ENCODE measurements around the gene SNRNP25. TPM values are rescaled to one million over a fixed set of nuclear protein-coding genes. Genes with fewer than 3 reads are reported as not detected.
A peak's percentile ranks its signal among the peaks of the same experiment; 100 is the strongest.

Gene SNRNP25
- total and polyA plus RNA-seq, 2 of the 8 experiments (the other 6 are each of a cell fraction or from before 2014, with no cell fraction given): 53.0 to 58.4 TPM

- no peak overlapping the region for H3K14ac ChIP-seq (ENCODE audit: insufficient read length)
- no peak overlapping the region for H2BK20ac ChIP-seq (ENCODE audit: low read length)
- peak; percentile 93 for FAIRE-seq
- no peaks in the 10 kb centered on the region for H3K27me3 ChIP-seq (replicated peaks in 1 of 4; ENCODE audit: control insufficient read depth in 3 of 4, extremely low read depth in 1 of 4, insufficient read depth in 3 of 4, low read length in 3 of 4)
- no peaks in the 10 kb centered on the region for H3K79me1 ChIP-seq (ENCODE audit: low read depth, low read length)
- ChIA-PET POLR2A (ENCODE audit: partially characterized antibody) (interaction anchor here (1.0 kb wide), 1 partner anchor 46 kb away, joined by 3 read pairs; no protein-coding TSS in a partner anchor), CTCF (ENCODE audit: partially characterized antibody) (interaction anchor here (0.6 to 5.8 kb wide), 36 partner anchors 11 to 381 kb away, joined by 3 to 80 read pairs (median 4); partner anchors contain the start of genes HBQ1, LUC7L, POLR3K and SNRNP25)
- H3K36me3 ChIP-seq (ENCODE audit: control insufficient read depth in 2 of 4, insufficient read depth in 4 of 4, low read length in 3 of 4): peaks cover 0 to 6% (median 0%) of the 10 kb centered on the region in 4 experiments; a peak in 2 of 8 replicates
- H3K18ac ChIP-seq (ENCODE audit: extremely low read depth, low read length): no peak overlapping the region; the same call in 1 of the 2 replicates
- H3K27ac ChIP-seq (ENCODE audit: low read depth, low read length): no peak overlapping the region
- no peak overlapping the region for H3K9ac ChIP-seq (replicated peaks in 1 of 4; ENCODE audit: extremely low read depth in 1 of 4, low read depth in 3 of 4, low read length in 3 of 4)
- 52% methylated on average over 6 of the region's 6 CpGs; no CpG with 5 or more reads in 1 of the 2 experiments for WGBS, 2 experiments (ENCODE audit: extremely low coverage in 1 of 2, insufficient coverage in 1 of 2, insufficient read length in 1 of 2, insufficient replicate concordance in 2 of 2, low coverage in 1 of 2, low lambda C conversion rate in 2 of 2, missing lambda C conversion rate in 1 of 2)
- peaks cover 0 to 4% of the 10 kb centered on the region in 2 experiments for H4K20me1 ChIP-seq (replicated peaks in 1 of 2; ENCODE audit: control insufficient read depth in 1 of 2, insufficient read depth in 2 of 2, low read length in 2 of 2)
- no peak overlapping the region for H2BK5ac ChIP-seq (ENCODE audit: low read depth, low read length)
- no peak overlapping the region for H3K56ac ChIP-seq (replicated peaks; ENCODE audit: insufficient read length, low read depth, low read length)
- no peaks in the 10 kb centered on the region for H3K79me2 ChIP-seq (ENCODE audit: control insufficient read depth in 1 of 2, insufficient read depth in 2 of 2, low read length in 2 of 2)
- no peak overlapping the region for H2BK12ac ChIP-seq (ENCODE audit: low read depth, low read length)
- H4K91ac ChIP-seq (replicated peaks; ENCODE audit: insufficient read length, low read length): no peak overlapping the region
- H3K4me2 ChIP-seq (ENCODE audit: insufficient read depth in 1 of 2, low read depth in 2 of 2, low read length in 2 of 2): no peak overlapping the region
- no peak overlapping the region for H2AK5ac ChIP-seq (ENCODE audit: low read depth, low read length)
- no peak overlapping the region for H3K4ac ChIP-seq (replicated peaks; ENCODE audit: insufficient read length, low read depth, low read length)
- peak; percentile 41 to 70 for DNase-seq (ENCODE audit: low read depth in 1 of 2, low spot score in 2 of 2)
- H2BK15ac ChIP-seq (ENCODE audit: low read length): no peak overlapping the region
- no peaks in the 10 kb centered on the region for H3K23me2 ChIP-seq (ENCODE audit: low read depth, low read length)
- no peak overlapping the region for H2AFZ ChIP-seq (ENCODE audit: low read length)
- no peak overlapping the region for H3K4me3 ChIP-seq (ENCODE audit: extremely low read depth in 1 of 4, insufficient read depth in 2 of 4, low read depth in 3 of 4, low read length in 4 of 4)
- H3K23ac ChIP-seq (ENCODE audit: insufficient read length): no peak overlapping the region
- no peak overlapping the region for H2BK120ac ChIP-seq (replicated peaks; ENCODE audit: low read depth, low read length)
- H3K4me1 ChIP-seq (replicated peaks in 1 of 4; ENCODE audit: control insufficient read depth in 3 of 4, insufficient read depth in 4 of 4, low read length in 3 of 4): peaks cover 0 to 1% (median 0%) of the 10 kb centered on the region in 4 experiments; a peak in 1 of 7 replicates
- no peaks in the 10 kb centered on the region for H3K9me3 ChIP-seq (ENCODE audit: insufficient read depth in 2 of 2, low read depth in 1 of 2, low read length in 1 of 2)
- no peak overlapping the region for H4K5ac ChIP-seq (ENCODE audit: insufficient read length, low read depth, low read length)
- no peak overlapping the region for H4K8ac ChIP-seq (ENCODE audit: extremely low read depth, insufficient read depth, low read length)
- TF ChIP-seq SUZ12 (IDR thresholded peaks at IDR 0.05; ENCODE audit: low read length) (no peak), EGR1 (IDR thresholded peaks at IDR 0.05; ENCODE audit: borderline replicate concordance, low read depth, low read length) (no peak), BACH1 (IDR thresholded peaks at IDR 0.05; ENCODE audit: low read length) (no peak), SIN3A (conservative IDR thresholded peaks at IDR 0.05 in 1 of 2, IDR thresholded peaks at IDR 0.05 in 1 of 2; ENCODE audit: low read depth in 1 of 2, low read length in 2 of 2) (0 out of 4 replicates have a peak, but pooled peaks of 1 of the 2 experiments have one; percentile 32), TAF7 (optimal IDR thresholded peaks at IDR 0.05; ENCODE audit: borderline replicate concordance, low read depth, low read length) (no peak), POU5F1 (IDR thresholded peaks at IDR 0.05; ENCODE audit: low read depth, low read length) (no peak), TBP (IDR thresholded peaks at IDR 0.05; ENCODE audit: low read depth, low read length) (no peak), MAFK (IDR thresholded peaks at IDR 0.05; ENCODE audit: low read depth, low read length) (no peak), RAD21 (IDR thresholded peaks at IDR 0.05 in 1 of 2, conservative IDR thresholded peaks at IDR 0.05 in 1 of 2; ENCODE audit: low read depth in 2 of 2, low read length in 2 of 2) (peak; percentile 79)
Observed at GRCh38 chr16:106623-107324, 53.1 kb downstream of the SNRNP25 start.
